ENCODE data around the gene TIMP1. TPM values are rescaled to one million over a fixed set of nuclear protein-coding genes. Genes with fewer than 3 reads are reported as not detected.

The TIMP1 gene
- polyA plus RNA-seq, 1 of the 3 experiments (the other 2 are of a cell fraction) = 323 TPM

DNA sequence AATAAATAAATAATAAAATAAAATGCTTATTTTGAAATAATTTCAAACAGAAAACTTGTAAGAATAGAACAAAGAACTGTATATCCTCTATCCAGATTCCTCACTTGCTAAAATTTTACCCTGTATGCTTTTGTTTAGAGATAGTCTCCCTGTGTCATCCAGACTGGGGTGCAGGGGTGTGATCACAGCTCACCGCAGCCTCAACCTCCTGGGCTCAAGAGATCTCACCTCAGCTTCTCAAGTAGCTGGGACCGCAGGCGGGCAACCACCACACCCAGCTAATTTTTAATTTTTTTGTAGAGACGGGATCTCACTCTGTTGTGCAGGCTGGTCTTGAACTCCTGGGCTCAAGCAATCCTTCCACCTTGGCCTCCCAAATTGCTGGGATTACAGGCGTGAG lies 38.7 kb upstream of the TIMP1 start:
- POLR2A ChIA-PET = interaction anchor here (0.6 to 0.8 kb wide), 2 partner anchors 71 to 1459 kb away, joined by 3 read pairs; partner anchors contain the start of gene GRIPAP1
- CTCF ChIA-PET = no interaction called here
- H3K9me3 ChIP-seq = no peaks in the 10 kb centered on the region

DNA sequence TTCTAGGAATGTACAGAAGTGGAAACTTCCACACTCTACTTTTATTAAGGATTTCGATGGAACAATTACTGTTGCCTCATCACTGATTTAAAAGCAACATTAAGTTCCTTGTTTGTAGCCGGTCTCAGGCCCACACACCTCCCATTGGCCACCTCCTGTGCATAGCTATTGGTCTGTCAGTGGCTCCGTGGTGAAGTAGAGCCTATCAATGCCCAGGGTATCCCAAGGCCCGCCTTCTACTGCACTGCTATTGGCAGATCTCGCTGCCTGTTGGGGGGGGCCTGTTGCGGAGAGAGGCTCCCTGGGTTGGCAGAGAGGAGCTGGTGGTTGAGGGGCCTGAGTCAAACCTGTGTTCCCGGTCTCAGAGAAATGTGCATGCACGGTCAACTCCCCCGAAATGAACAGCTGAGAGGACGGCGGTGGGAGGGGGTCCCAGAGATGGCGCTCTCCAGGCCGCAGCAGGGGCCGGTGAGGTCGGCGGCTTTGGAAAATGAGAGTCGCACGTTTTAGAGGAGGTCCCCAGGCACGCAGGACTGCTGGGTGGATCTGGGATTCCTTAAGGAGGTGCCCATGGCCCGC lies 26.1 kb upstream of the TIMP1 start:
- Histone ChIP-seq H3K9ac (peak overlapping the region; percentile 51), H3F3A (replicated peaks; ENCODE audit: insufficient read depth) (peaks cover 9% of the 10 kb centered on the region), H3K9me3 (no peaks in the 10 kb centered on the region), H3K4me3 (ENCODE audit: low read depth in 2 of 2, low read length in 1 of 2) (peak overlapping the region; percentile 52), H3K4me2 (peak overlapping the region; percentile 69), H2AFZ (ENCODE audit: low read depth) (peak overlapping the region; percentile 85), H3K9me2 (no peaks in the 10 kb centered on the region), H3K79me2 (ENCODE audit: insufficient read depth) (peaks cover 9% of the 10 kb centered on the region; the same call in 1 of the 2 replicates), H3K27ac (ENCODE audit: low read depth in 2 of 2, low read length in 1 of 2) (peak overlapping the region; percentile 50 to 74), H3K4me1 (ENCODE audit: control insufficient read depth in 1 of 2, insufficient read depth in 2 of 2, low read depth in 1 of 2, low read length in 1 of 2) (peaks cover 0 to 3% of the 10 kb centered on the region in 2 experiments; a peak in 1 of 4 replicates), H3K27me3 (ENCODE audit: insufficient read depth) (no peaks in the 10 kb centered on the region; the same call in 1 of the 2 replicates), H3K36me3 (replicated peaks in 1 of 2; ENCODE audit: control insufficient read depth in 1 of 2, insufficient read depth in 2 of 2, low read length in 1 of 2) (no peaks in the 10 kb centered on the region), H4K20me1 (ENCODE audit: insufficient read depth) (no peaks in the 10 kb centered on the region)
- WGBS (ENCODE audit: low lambda C conversion rate) = 5% methylated on average over 16 of the region's 20 CpGs
- CTCF ChIA-PET = interaction anchor here (1.0 to 2.9 kb wide), 3 partner anchors 15 to 88 kb away, joined by 3 to 12 read pairs (median 4); no protein-coding TSS in a partner anchor
- POLR2A ChIA-PET = interaction anchor here (0.7 to 1.0 kb wide), 2 partner anchors 15 to 465 kb away, joined by 3 to 5 read pairs; no protein-coding TSS in a partner anchor
- peak; percentile 80 for DNase-seq
- TF ChIP-seq TEAD4 (IDR thresholded peaks at IDR 0.05; ENCODE audit: borderline replicate concordance, insufficient read depth) (no peak), CHD2 (IDR thresholded peaks at IDR 0.05; ENCODE audit: low read length, partially characterized antibody) (no peak), FOXM1 (IDR thresholded peaks at IDR 0.05; ENCODE audit: low read depth) (no peak), GATA2 (CRISPR knock-in tag; IDR thresholded peaks at IDR 0.05) (no peak), TCF12 (IDR thresholded peaks at IDR 0.05) (no peak), MEF2A (IDR thresholded peaks at IDR 0.05; ENCODE audit: borderline replicate concordance, low read depth) (no peak)
- TF ChIP-seq, protein P1, sequence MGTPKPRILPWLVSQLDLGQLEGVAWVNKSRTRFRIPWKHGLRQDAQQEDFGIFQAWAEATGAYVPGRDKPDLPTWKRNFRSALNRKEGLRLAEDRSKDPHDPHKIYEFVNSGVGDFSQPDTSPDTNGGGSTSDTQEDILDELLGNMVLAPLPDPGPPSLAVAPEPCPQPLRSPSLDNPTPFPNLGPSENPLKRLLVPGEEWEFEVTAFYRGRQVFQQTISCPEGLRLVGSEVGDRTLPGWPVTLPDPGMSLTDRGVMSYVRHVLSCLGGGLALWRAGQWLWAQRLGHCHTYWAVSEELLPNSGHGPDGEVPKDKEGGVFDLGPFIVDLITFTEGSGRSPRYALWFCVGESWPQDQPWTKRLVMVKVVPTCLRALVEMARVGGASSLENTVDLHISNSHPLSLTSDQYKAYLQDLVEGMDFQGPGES (IDR thresholded peaks at IDR 0.05; ENCODE audit: low read depth, low read length) = peak; percentile 63
- TF ChIP-seq, protein P2, sequence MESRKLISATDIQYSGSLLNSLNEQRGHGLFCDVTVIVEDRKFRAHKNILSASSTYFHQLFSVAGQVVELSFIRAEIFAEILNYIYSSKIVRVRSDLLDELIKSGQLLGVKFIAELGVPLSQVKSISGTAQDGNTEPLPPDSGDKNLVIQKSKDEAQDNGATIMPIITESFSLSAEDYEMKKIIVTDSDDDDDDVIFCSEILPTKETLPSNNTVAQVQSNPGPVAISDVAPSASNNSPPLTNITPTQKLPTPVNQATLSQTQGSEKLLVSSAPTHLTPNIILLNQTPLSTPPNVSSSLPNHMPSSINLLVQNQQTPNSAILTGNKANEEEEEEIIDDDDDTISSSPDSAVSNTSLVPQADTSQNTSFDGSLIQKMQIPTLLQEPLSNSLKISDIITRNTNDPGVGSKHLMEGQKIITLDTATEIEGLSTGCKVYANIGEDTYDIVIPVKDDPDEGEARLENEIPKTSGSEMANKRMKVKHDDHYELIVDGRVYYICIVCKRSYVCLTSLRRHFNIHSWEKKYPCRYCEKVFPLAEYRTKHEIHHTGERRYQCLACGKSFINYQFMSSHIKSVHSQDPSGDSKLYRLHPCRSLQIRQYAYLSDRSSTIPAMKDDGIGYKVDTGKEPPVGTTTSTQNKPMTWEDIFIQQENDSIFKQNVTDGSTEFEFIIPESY (IDR thresholded peaks at IDR 0.05; ENCODE audit: borderline replicate concordance, low read depth) = no peak

More for the DNA sequence above, 38.7 kb upstream of the TIMP1 start:
- no peak for DNase-seq
- peaks cover 0 to 6% of the 10 kb centered on the region in 2 experiments; a peak in 1 of 4 replicates for H3K4me1 ChIP-seq (ENCODE audit: control insufficient read depth in 1 of 2, insufficient read depth in 2 of 2, low read depth in 1 of 2, low read length in 1 of 2)
- H3K79me2 ChIP-seq (ENCODE audit: insufficient read depth) = no peaks in the 10 kb centered on the region
- no peak overlapping the region for H3K9ac ChIP-seq
- WGBS (ENCODE audit: low lambda C conversion rate) = 58% methylated on average over 5 of the region's 5 CpGs
- no peaks in the 10 kb centered on the region for H3K27me3 ChIP-seq (ENCODE audit: insufficient read depth)
- TF ChIP-seq, protein P3, sequence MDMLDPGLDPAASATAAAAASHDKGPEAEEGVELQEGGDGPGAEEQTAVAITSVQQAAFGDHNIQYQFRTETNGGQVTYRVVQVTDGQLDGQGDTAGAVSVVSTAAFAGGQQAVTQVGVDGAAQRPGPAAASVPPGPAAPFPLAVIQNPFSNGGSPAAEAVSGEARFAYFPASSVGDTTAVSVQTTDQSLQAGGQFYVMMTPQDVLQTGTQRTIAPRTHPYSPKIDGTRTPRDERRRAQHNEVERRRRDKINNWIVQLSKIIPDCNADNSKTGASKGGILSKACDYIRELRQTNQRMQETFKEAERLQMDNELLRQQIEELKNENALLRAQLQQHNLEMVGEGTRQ (IDR thresholded peaks at IDR 0.05; ENCODE audit: borderline replicate concordance, low read depth, low read length) = no peak
- TF ChIP-seq, protein P2 (IDR thresholded peaks at IDR 0.05; ENCODE audit: borderline replicate concordance, low read depth) = no peak
- TF ChIP-seq MEF2A (IDR thresholded peaks at IDR 0.05; ENCODE audit: borderline replicate concordance, low read depth) (no peak), RXRA (IDR thresholded peaks at IDR 0.05; ENCODE audit: borderline replicate concordance, low read depth) (no peak), YY1 (IDR thresholded peaks at IDR 0.05; ENCODE audit: low read depth) (no peak), GABPA (IDR thresholded peaks at IDR 0.05; ENCODE audit: low read depth) (no peak), FOXJ3 (CRISPR knock-in tag; IDR thresholded peaks at IDR 0.05) (no peak), FOXM1 (IDR thresholded peaks at IDR 0.05; ENCODE audit: low read depth) (no peak), CHD2 (IDR thresholded peaks at IDR 0.05; ENCODE audit: low read length, partially characterized antibody) (no peak), SMC3 (IDR thresholded peaks at IDR 0.05; ENCODE audit: low read depth, low read length) (no peak), TAF1 (IDR thresholded peaks at IDR 0.05; ENCODE audit: borderline replicate concordance, low read depth, low read length) (no peak), RAD21 (IDR thresholded peaks at IDR 0.05; ENCODE audit: low read length) (no peak), RFX5 (IDR thresholded peaks at IDR 0.05; ENCODE audit: low read length) (no peak), GATA2 (CRISPR knock-in tag; IDR thresholded peaks at IDR 0.05) (no peak)
- TF ChIP-seq, protein P1 (IDR thresholded peaks at IDR 0.05; ENCODE audit: low read depth, low read length) = no peak
- H3K9me2 ChIP-seq = no peaks in the 10 kb centered on the region
- H3K36me3 ChIP-seq (replicated peaks in 1 of 2; ENCODE audit: control insufficient read depth in 1 of 2, insufficient read depth in 2 of 2, low read length in 1 of 2) = no peaks in the 10 kb centered on the region
- H3K4me2 ChIP-seq = no peak overlapping the region
- no peak overlapping the region for H3K27ac ChIP-seq (ENCODE audit: low read depth in 2 of 2, low read length in 1 of 2)
- no peak overlapping the region for H3K4me3 ChIP-seq (ENCODE audit: low read depth in 2 of 2, low read length in 1 of 2)
- no peaks in the 10 kb centered on the region for H4K20me1 ChIP-seq (ENCODE audit: insufficient read depth)
- H3F3A ChIP-seq (replicated peaks; ENCODE audit: insufficient read depth) = peaks cover 8% of the 10 kb centered on the region
- H2AFZ ChIP-seq (ENCODE audit: low read depth) = no peak overlapping the region
